A549 (cell line): ENCODE measurements around the gene AMIGO2.

Experiments used
- CTCF ChIP-seq: fragments of >200 bp; sonication (Bioruptor Twin); formaldehyde crosslinking; IDR thresholded peaks from 3 replicates; pipeline ENCODE4 v1.5.1; 2016
- RCOR1 ChIP-seq: fragments of 150-350 bp; IDR thresholded peaks from 2 replicates; pipeline ENCODE4 v1.6.1; 2014; ENCODE audit warnings: antibody characterized with exemption, low read length, low read depth
- SMC3 ChIP-seq: fragments of >200 bp; sonication (Bioruptor Twin); formaldehyde crosslinking; IDR thresholded peaks from 3 replicates; pipeline ENCODE4 v1.6.1; 2018; ENCODE audit warnings: inconsistent platforms

- TF ChIP-seq SMC3, result no peak
- TF ChIP-seq CTCF, result no peak
- no peak for TF ChIP-seq RCOR1
Observed at GRCh38 chr12:47052274-47052673, 27.5 kb downstream of the AMIGO2 start.
